Suprapubic skin (tissue), 4 donors: ENCODE results near the gene PLEKHA1.

Experiments
- EP300 ChIP-seq: sonication (generic); formaldehyde crosslinking; IDR thresholded peaks from one replicate; pipeline ENCODE4 v1.6.1; 2017; ENCODE audit warnings: antibody characterized with exemption
- POLR2A ChIP-seq, 2 donors: fragments of 450-650 bp; IDR thresholded peaks; one replicate each; pipeline ENCODE4 v1.6.1; 2017; ENCODE audit warnings: antibody characterized with exemption in 2 of 2, mild to moderate bottlenecking in 2 of 2, moderate library complexity in 2 of 2
- POLR2AphosphoS5 ChIP-seq, 3 donors: sonication (generic); formaldehyde crosslinking; IDR thresholded peaks; one replicate each; pipeline ENCODE4 v1.6.1; 2017; ENCODE audit warnings: antibody characterized with exemption in 3 of 3
- TF ChIP-seq, protein P1 (sequence below), 2 donors: fragments of 200-600 bp in 1 of 2; fragments of 450-650 bp in 1 of 2; sonication (generic) in 1 of 2; IDR thresholded peaks; one replicate each; pipeline ENCODE4 v1.5.1; 2016 to 2019; ENCODE audit warnings: antibody characterized with exemption in 2 of 2, mild to moderate bottlenecking in 1 of 2, moderate library complexity in 1 of 2

DNA sequence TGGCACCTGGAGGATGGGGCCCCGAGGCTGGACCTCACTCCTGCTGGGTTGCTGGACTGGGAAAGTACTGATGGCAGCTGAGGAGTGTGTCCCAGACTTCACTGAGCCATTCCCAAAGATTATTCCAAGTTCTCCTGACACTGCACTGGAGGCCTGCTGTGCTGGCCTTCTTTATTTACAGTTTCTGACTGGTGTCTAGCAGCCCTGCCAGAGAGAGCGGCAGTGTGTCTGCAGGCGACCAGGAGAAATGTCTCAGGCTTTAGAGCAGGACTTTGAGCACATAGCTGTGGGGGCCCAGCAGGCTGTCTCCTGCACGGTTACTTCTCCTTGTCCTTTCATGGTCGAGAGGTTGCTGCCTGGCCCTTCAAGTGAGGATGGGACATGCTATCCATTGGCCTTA is 102.9 kb downstream of the PLEKHA1 start:
- TF ChIP-seq EP300 (no peak), POLR2A (IDR thresholded peaks at IDR 0.05) (no peak), POLR2AphosphoS5 (IDR thresholded peaks at IDR 0.05) (no peak)
- TF ChIP-seq, protein P1, sequence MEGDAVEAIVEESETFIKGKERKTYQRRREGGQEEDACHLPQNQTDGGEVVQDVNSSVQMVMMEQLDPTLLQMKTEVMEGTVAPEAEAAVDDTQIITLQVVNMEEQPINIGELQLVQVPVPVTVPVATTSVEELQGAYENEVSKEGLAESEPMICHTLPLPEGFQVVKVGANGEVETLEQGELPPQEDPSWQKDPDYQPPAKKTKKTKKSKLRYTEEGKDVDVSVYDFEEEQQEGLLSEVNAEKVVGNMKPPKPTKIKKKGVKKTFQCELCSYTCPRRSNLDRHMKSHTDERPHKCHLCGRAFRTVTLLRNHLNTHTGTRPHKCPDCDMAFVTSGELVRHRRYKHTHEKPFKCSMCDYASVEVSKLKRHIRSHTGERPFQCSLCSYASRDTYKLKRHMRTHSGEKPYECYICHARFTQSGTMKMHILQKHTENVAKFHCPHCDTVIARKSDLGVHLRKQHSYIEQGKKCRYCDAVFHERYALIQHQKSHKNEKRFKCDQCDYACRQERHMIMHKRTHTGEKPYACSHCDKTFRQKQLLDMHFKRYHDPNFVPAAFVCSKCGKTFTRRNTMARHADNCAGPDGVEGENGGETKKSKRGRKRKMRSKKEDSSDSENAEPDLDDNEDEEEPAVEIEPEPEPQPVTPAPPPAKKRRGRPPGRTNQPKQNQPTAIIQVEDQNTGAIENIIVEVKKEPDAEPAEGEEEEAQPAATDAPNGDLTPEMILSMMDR (IDR thresholded peaks at IDR 0.05): no peak
